ENCODE data around the gene OR13C8. TPM values are rescaled to one million over a fixed set of nuclear protein-coding genes. Genes with fewer than 3 reads are reported as not detected.
"Not testable (repeated sequence)": the region's sequence is repeated elsewhere in the genome, so short reads cannot be mapped to it uniquely, and the experiment has no call there.

The OR13C8 gene, protein sequence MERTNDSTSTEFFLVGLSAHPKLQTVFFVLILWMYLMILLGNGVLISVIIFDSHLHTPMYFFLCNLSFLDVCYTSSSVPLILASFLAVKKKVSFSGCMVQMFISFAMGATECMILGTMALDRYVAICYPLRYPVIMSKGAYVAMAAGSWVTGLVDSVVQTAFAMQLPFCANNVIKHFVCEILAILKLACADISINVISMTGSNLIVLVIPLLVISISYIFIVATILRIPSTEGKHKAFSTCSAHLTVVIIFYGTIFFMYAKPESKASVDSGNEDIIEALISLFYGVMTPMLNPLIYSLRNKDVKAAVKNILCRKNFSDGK
- not detected for total RNA-seq
- not detected for polyA plus RNA-seq
- long read RNA-seq, donor 1, result 0 reads
- long read RNA-seq, donor 2, result 0 reads

DNA sequence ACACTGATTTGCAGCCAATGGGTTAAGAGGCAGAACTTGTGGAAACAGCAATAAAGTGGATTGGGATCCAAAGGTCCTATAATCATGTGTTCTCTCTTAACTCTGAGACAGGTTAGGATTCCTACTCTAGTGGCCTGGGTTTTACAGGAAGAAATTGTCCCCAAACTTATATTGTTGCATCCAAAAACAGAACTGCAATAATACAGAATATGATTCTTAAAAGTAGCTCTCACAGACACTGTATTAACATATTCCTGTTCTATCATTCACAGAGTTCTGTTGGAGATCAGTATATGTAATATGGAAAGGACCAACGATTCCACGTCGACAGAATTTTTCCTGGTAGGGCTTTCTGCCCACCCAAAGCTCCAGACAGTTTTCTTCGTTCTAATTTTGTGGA is at the start of gene OR13C8:
Gene OR13C8 (plus strand): TSS at position 301 of the 400 bp plus-strand sequence. CDS start 0 bp downstream, at position 301.
- intact Hi-C loops (cut with DNase I), result no loop called here
- Histone ChIP-seq H3K27ac (no peak within 1 kb of the TSS), H3K36me3 (ENCODE audit: insufficient read depth in 1 of 2, low read depth in 1 of 2) (no peaks in the 10 kb centered on the region), H3K4me1 (no peaks in the 10 kb centered on the region), H3K27me3 (ENCODE audit: insufficient read depth in 3 of 3, low read length in 2 of 3) (peaks cover 0 to 2% (median 0%) of the 10 kb centered on the region in 3 donors), H3K9me3 (peaks cover 5% of the 10 kb centered on the region), H3K4me3 (no peak within 1 kb of the TSS)
- ATAC-seq, result no peak
- DNase-seq, result no peak
- WGBS, 3 donors, result 87 to 91% (median 88%) methylated on average over 4 of the region's 4 CpGs
- TF ChIP-seq, protein P1, sequence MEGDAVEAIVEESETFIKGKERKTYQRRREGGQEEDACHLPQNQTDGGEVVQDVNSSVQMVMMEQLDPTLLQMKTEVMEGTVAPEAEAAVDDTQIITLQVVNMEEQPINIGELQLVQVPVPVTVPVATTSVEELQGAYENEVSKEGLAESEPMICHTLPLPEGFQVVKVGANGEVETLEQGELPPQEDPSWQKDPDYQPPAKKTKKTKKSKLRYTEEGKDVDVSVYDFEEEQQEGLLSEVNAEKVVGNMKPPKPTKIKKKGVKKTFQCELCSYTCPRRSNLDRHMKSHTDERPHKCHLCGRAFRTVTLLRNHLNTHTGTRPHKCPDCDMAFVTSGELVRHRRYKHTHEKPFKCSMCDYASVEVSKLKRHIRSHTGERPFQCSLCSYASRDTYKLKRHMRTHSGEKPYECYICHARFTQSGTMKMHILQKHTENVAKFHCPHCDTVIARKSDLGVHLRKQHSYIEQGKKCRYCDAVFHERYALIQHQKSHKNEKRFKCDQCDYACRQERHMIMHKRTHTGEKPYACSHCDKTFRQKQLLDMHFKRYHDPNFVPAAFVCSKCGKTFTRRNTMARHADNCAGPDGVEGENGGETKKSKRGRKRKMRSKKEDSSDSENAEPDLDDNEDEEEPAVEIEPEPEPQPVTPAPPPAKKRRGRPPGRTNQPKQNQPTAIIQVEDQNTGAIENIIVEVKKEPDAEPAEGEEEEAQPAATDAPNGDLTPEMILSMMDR (IDR thresholded peaks at IDR 0.05), result no peak

DNA sequence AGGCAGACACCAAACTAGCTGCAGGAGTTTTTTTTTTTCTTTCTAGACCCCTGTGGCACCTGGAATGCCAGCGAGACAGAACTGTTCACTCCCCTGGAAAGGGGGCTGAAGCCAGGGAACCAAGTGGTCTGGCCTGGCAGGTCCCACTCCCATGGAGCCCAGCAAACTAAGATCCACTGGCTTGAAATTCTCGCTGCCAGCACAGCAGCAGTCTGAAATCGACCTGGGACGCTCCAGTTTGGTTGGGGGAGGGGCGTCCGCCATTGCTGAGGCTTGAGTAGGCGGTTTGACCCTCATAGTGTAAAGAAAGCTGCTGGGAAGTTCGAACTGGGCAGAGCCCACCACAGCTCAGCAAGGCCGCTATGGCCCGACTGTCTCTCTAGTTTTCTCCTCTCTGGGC is 48.7 kb upstream of the OR13C8 start:
- H3K4me3 ChIP-seq; H3K27ac ChIP-seq; H3K9me3 ChIP-seq; H3K36me3 ChIP-seq (ENCODE audit: insufficient read depth in 1 of 2, low read depth in 1 of 2); DNase-seq; H3K4me1 ChIP-seq; H3K27me3 ChIP-seq (ENCODE audit: insufficient read depth in 3 of 3, low read length in 2 of 3); intact Hi-C loops (cut with DNase I); ATAC-seq: not testable (repeated sequence)
- WGBS, 3 donors, result 82 to 85% (median 84%) methylated on average over 10 of the region's 10 CpGs

DNA sequence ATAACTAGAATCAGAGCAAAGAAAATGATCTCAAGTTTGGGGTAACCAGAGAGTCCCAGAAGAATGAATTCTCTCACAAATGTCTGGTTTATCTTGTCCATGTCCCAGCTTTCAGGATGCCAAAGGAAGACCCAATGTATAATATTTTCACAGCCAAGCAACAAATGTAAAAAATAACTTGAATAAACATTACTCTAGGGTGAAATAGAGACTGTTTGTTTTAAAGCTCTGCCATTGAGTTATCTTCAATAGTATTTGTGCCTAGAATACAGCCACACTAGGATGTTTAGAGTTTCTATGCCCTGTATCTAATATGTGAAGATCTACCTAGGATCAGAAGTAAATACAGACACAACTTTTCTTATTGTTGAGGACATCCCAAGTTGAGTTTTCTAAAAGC is 41.9 kb upstream of the OR13C8 start, which contains the start of gene OR13C4:
Gene OR13C4 (minus strand): TSS at position 101 of the 400 bp plus-strand sequence. CDS start 0 bp downstream, at position 101.
- no peak for DNase-seq
- H3K4me1 ChIP-seq, result no peaks in the 10 kb centered on the region
- no peaks in the 10 kb centered on the region for H3K36me3 ChIP-seq (ENCODE audit: insufficient read depth in 1 of 2, low read depth in 1 of 2)
- no peaks in the 10 kb centered on the region for H3K9me3 ChIP-seq
- H3K27ac ChIP-seq, result no peak within 1 kb of the TSS
- TF ChIP-seq, protein P1 (IDR thresholded peaks at IDR 0.05), result no peak
- intact Hi-C loops (cut with DNase I), result no loop called here
- H3K4me3 ChIP-seq, result no peak within 1 kb of the TSS
- no peak for ATAC-seq
- no peaks in the 10 kb centered on the region for H3K27me3 ChIP-seq (ENCODE audit: insufficient read depth in 3 of 3, low read length in 2 of 3)

DNA sequence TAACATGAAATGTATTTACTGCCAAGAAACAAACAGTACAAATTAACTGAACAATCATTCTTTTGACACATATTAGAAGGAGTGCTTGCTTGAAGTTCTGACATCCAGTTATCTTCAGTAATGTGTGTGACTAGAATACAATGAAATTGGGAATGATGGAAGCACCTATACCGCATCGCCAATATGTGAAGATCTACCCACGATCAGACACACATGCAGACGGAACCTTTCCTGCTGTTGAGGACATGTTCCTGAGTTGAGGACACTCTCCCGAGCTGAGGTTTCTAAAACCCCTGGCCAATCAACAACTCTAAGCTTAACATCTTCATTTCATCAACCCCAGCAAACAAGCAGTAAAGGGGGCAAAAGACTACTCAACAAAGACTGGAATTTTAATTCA is 32.2 kb upstream of the OR13C8 start, which contains the start of gene OR13C3:
Gene OR13C3 (minus strand): TSS at position 101 of the 400 bp plus-strand sequence. CDS start 133 bp downstream, outside the sequence.
- ATAC-seq (no peak), DNase-seq (no peak)
- intact Hi-C loops (cut with DNase I), result no loop called here
- Histone ChIP-seq H3K4me1 (no peaks in the 10 kb centered on the region), H3K4me3 (no peak within 1 kb of the TSS), H3K27ac (no peak within 1 kb of the TSS), H3K27me3 (ENCODE audit: insufficient read depth in 3 of 3, low read length in 2 of 3) (no peaks in the 10 kb centered on the region), H3K9me3 (no peaks in the 10 kb centered on the region), H3K36me3 (ENCODE audit: insufficient read depth in 1 of 2, low read depth in 1 of 2) (no peaks in the 10 kb centered on the region)
- TF ChIP-seq, protein P1 (IDR thresholded peaks at IDR 0.05), result no peak
- 88 to 94% (median 90%) methylated on average over 5 of the region's 5 CpGs for WGBS, 3 donors

DNA sequence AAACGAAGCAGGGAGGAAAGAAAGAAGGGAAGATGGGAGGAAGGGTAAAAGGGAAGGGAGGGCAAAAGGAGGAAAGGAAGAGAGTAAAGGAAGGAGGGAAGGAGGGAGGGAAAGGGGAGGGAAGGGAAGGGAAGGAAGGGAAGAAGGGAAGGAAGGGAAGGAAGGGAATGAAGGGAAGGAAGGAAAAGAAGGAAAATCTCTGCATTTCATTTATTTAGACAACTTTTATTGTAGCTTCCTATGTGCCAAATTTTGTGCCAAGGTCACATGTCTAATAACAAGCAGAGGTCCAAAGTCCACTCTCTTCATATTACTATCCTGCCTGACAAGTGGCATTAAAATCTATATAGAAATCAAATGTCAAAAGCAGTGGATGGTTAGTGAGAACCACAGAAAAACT is 29.7 kb upstream of the OR13C8 start:
- ATAC-seq (no peak), DNase-seq (no peak)
- H3K36me3 ChIP-seq (ENCODE audit: insufficient read depth in 1 of 2, low read depth in 1 of 2), result no peaks in the 10 kb centered on the region
- no peaks in the 10 kb centered on the region for H3K27me3 ChIP-seq (ENCODE audit: insufficient read depth in 3 of 3, low read length in 2 of 3)
- 41 to 57% (median 45%) methylated on average over 1 of the region's 1 CpG for WGBS, 3 donors
- no peak overlapping the region for H3K27ac ChIP-seq
- no peaks in the 10 kb centered on the region for H3K4me1 ChIP-seq
- intact Hi-C loops (cut with DNase I), result no loop called here
- TF ChIP-seq, protein P1 (IDR thresholded peaks at IDR 0.05), result no peak
- H3K9me3 ChIP-seq, result no peaks in the 10 kb centered on the region
- H3K4me3 ChIP-seq, result no peak overlapping the region

Measured in psoas muscle (tissue), 8 donors.